ENCODE measurements around the gene PSG6.
"Not testable (repeated sequence)": the region's sequence is repeated elsewhere in the genome, so short reads cannot be mapped to it uniquely, and the experiment has no call there.

PSG6 gene

DNA sequence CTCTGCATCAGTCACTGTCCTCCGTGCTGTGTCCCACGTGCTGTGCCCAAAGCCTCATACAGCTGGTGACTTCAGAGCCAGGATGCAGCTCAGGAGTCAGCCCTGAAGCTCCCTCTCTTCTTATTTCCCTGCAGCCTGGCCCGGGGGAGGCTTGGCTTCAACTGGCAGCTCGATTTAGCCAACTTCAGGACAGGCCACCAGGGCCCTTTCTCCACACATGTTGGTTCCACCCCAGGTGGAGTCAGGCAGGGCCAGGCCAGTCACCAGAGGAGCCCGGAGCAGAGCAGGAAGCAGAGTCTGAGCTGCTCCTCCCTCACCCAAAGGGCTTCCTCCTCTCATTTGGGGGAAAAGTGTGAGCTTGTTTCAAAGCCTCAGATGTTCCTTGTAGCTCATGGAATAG, 11.5 kb downstream of the PSG6 start:
- DNase-seq: not testable (repeated sequence)

DNA sequence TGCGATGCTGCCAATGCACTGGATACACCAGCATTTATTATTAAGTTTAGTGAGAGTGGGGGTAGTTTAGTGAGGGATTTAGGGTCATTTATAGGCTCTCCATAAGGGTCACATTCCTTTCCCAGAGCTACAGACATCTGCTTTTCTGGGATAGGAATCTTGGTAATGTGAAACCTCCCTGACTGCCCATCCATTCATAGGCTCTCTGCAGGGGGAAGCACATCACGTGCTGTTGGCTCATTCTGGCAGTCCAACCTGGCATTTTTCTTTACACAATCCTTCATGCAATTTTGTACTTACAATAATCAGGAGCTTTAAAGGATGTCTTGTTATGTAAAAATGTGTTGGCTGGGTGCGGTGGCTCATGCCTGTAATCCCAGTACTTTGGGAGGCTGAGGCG, 17.1 kb downstream of the PSG6 start:
- not testable (repeated sequence) for DNase-seq

DNA sequence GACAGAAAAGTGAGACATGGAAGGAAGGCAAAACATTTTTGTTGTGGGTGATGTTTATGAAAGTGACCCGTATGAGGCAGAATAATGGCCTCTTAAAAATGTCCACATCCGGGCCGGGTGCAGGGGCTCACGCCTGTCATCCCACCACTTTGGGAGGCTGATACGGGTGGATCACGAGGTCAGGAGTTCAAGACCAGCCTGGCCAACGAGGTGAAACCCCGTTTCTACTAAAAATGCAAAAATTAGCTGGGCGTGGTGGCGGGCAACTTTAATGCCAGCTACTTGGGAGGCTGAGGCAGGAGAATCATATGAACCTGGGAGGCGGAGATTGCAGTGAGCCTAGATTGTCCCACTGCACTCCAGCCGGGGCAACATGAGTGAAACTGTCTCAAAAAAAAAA, 18.0 kb downstream of the PSG6 start:
- DNase-seq: not testable (repeated sequence)

DNA sequence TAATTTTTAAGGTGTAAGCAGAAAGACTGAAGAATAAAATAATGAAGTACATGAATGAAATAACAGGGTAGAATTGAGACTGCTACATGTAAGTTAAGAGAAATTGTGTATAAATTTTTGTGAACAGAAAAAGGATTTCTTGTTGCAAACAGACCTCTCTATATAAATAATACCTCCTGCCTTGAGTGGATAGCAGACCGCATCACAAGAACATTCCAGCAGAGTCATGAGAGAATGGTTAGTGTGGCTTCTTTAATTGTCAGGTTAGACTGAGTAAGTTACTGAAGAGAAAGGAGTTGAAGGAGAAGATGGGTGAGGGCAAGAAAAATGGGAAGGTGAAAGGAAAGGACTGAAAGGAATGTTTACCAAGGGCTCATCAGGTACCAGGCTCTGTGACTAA, 18.6 kb downstream of the PSG6 start:
- DNase-seq: not testable (repeated sequence)

DNA sequence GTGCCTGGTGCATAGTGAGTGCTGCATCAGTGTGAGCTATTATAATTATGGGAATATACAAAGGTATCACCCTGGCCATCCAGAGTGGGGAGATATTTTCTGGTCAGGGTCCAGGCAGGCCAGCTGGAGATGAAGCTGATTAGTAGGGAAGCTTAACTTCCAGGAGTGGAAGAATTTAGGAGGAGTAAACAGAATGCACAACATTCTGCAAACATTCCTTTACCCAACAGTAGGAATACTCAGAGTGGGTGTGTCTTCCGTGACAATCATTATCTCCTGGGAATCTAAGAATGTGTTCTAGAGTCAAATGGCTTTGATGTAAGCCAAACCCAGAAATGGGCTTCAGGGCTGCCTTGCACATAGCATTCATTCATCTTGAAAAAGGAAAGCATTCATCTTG, 19.0 kb downstream of the PSG6 start:
- DNase-seq: not testable (repeated sequence)

DNA sequence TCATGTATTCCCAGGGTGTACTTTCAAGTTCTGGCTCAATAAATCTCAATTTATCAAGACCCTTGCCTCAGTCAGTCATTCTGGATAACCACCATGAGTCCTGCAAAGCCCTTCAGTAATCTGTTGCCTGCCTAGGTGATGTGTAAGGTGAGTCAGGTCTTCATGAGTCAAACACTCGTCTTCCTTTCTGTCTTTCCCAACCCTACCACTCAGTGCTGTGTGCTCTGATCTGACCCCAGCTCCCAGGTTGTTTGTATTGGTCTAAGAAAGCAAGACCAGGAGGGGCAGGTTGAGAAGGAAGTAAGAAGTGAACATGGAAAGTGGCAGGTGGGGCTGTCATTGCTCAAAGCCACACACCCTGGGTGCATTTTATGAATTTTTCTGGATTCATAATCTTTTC, 20.0 kb downstream of the PSG6 start:
- DNase-seq: not testable (repeated sequence)

DNA sequence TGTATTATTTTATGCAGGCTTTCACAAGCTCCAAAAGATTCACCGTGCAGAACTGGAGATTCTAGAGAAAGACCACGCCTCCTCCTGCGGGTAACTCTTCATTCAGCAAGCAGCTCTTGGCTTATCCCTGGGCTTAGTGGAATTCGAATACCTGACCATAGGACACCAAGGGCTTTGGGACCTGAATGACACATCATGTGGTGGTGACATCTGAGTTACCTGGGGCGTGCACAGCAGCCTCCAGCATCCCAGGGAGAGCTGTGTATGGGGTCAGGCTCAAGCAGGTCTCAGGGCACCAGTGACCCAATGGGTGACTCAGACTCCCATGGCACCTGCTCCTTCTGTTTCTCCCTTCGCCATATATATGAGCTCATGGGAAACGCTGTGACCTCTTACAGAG, 27.2 kb downstream of the PSG6 start:
- DNase-seq: not testable (repeated sequence)

DNA sequence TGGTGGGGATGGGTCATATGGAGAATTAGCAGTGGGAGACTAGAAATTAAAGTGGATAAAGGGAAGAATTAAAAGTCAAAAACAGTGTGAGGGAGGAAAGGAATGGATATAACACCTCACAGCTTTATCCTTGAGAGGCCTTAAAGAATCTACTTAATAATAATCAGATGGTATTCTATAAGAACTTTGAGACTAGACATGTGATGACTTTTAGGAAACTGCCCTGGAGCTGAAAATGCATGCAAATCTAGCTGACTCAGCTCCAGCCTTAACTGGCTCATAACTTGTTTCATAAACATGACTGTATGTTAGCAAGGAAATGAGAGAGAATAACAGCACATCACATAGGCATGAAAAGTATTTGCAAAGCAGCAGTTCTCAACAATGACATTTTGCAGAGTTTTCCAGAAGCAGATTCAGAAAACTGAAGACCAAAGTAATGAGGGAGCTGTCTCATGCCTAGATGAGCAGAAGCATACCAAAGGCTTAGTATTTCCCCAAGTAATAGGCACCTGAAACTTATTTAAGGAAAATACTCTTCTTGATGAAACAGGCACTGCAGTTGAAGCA, 29.7 kb downstream of the PSG6 start:
- not testable (repeated sequence) for DNase-seq

DNA sequence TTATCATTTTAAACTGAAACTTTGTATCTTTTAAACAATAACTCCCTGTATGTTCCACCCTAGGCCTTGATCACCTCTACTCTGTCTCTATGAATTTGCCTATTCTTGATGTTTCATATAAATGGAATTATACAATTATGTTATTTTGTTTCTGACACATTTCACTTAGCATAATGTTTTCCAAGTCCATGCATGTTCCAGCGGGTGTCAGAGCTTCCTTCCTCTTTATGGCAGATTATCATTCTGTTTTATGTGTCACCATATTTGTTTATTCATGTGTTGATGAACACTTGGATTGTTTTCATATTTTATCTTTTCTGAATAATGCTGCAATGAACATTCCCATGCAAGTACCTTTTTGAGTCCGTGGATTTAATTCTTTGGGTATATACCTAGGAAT, 35.0 kb downstream of the PSG6 start:
- not testable (repeated sequence) for DNase-seq

DNA sequence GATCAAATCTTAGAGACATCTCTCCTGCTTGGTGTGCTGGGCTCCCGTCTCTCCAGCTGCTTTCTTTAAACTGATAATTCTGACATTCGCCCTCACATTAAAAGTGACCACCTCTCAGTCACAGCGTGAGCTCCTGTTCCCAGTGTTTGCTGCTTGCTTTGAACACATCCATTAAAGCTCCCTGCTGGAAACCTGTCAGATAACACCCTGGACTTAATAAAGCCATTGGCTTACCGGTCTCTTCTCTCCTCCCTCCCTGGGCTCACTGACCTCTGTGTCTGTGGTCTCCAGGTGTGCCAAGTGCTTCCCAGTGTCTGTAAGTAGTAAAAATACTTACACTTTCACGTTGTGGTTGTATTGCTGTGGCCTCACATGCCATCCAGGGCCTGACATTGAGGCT, 35.7 kb downstream of the PSG6 start:
- DNase-seq: not testable (repeated sequence)

DNA sequence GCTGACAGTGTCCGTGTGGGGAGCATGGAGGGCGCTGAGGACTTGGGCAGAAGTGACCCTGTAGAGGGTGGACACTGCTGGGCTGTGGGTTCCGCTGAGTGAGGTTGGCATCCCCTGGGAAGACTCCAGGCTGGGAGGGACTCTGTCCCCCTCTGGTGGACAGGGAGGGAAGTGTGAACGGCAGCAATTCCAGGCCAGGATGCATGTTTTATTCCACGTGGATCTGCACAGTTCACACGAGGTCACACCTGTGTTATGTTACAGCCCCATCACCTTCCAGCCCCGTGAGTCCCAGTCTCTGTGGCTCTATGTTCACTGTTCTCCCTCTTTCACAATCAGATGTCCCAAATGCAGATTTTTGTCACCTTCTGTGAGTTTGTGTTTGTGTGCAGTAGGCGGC, 36.4 kb downstream of the PSG6 start:
- not testable (repeated sequence) for DNase-seq

DNA sequence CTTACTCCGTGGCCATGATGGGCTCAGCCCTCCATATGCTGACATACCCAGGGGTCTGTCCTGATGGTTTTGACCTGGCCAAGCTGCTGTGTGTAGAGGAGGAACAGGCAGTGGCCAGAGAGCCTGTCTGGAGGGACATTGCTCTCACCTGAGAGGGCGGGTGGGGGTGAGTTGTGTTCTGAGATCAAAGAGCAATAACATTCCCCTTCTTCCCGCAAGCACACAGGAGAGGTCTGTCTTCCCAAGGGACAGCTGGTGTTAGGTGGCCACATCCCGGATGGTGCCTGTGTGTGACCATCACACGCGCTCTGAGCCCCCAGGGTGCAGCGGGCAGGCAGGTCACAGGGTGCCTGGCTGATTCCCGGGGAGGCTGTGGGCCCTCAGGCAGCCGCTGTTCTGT, 37.1 kb downstream of the PSG6 start:
- not testable (repeated sequence) for DNase-seq

DNA sequence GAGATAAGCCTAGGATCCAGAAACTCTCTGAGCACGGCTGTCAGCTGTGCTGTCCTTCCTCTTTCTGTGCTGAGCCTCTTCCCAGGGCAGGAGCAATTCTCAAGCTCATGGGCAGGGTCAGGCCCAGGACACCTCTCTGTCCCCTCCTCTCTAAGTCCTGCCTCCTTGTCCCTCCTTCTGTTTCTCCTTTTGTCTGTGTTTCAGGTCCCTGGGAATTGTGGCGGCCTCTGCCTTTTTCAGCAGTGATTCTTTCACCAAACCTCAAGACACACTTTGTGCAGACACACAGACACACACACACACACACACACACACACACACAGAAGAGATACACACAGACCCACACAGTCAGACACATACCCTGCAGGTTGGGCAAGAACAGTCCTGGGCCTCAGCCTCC, 38.1 kb downstream of the PSG6 start, which contains the start of gene PSG1:
Gene PSG1, minus strand, starts transcription at position 101 of the 400 bp plus-strand sequence. CDS start 132 bp downstream, outside the sequence.
- DNase-seq: no peak

DNA sequence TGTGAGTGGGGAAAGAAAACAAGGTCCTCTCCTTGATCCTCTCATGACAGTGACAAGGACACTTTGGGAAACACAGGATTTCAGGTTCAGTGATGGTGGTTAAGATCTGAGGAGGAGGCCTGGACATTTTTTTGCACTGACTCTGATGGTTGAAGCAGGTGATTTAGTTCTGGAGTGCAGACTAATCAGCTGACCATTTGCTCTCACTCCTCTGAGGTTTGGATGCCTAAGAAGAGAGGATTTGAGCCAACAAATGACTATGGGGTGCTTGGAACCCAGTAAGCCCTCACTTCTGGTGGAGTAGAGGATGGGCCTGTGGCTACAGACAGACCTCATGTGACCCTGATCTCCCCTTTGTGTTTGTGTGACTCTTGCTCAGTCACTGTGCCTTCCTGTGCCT, 41.1 kb downstream of the PSG6 start:
- DNase-seq: not testable (repeated sequence)

DNA sequence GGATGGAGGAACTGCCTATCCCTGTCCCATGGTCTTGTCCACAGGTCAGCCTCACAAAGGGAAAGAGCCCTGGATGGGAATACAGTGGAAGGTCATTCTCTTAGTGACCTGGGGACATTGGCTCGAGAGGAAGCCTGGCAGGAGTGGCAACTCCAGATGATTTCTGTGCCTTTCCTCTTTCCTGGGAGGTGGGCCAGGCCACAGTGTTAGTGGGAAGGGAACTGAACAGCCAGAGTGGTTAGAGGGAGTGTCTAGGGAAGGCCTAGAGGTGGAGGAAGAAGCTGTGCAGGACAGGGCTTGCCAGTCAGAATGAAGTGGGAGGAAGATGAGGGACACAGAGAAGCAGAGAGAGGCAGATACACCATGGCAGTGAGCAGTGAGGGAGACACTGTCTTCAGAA, 41.8 kb downstream of the PSG6 start:
- DNase-seq: not testable (repeated sequence)

DNA sequence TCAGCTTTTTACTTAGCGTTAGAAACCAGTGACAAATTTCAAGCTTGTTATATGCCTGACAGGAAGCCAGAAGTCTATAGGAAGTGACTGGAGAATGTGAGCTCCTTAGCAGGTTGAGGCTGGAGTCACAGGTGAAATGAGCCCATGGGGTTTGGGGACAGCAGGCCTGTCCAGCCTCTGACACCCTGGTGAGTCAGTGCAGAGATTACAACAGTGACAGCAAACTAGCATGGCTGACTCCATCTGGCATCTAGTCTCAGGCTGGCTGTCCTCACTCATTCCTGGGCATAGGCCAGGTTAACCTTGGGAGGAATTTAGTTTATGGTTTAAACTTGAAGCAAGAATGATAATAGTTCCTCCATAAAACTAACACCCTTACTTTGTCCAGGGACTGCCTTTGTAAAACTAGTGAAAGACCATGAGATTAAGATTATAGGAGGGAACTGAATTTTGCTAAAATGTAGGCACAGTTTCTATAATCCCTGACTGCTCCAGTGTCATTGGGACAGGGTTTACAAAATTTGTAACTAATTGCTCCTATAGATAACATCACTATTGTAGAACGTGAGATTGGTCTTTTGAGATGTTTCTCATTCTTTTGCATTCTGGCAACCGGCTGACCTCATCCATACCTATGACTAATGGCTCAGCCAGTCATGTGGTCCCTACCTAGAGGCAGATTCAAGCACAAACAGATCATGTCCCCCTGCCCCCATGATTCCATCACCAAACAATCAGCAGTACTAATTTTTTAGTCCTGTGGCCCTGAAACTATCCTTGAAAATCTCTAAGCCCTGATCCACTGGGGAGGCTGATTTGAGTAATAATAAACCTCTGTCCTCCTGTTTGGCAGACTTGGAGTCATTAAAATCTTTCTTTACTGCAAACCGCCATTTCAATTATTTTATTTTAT, 42.5 kb downstream of the PSG6 start:
- not testable (repeated sequence) for DNase-seq

DNA sequence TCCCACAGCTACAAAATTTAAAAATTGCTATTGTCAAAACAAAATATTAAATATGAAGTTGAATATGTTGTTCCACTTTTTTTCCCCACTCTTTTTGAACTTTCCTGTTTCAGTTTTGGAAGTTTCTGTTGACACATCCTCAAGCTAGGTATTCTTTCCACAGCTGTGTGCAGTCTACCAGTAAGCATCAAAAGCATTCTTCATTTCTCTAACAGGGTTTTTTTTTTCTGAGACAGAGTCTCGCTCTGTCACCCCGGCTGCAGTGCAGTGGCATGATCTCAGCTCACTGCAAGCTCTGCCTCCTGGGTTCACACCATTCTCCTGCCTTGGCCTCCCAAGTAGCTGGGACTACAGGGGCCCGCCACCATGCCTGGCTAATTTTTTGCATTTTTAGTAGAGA, 43.6 kb downstream of the PSG6 start:
- not testable (repeated sequence) for DNase-seq

DNA sequence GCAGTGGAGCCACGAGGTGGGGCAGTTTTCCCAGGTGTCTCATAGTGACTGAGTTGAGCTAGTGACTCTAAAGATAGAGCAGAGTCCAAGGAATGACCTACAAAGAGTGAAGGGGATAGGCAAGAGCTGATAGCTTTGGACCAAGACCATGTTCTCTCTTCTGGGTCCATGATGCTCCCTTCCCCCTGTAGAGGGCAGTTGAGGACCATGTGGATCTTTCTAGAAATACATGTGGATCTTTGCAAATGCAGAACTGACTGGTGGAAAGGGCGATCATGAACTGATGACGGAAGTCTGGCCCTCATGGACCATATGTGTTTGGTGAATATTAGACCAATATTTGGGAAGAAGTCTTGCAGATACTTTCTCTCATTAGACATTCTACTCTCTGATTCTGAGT, 45.1 kb downstream of the PSG6 start:
- DNase-seq: no peak

DNA sequence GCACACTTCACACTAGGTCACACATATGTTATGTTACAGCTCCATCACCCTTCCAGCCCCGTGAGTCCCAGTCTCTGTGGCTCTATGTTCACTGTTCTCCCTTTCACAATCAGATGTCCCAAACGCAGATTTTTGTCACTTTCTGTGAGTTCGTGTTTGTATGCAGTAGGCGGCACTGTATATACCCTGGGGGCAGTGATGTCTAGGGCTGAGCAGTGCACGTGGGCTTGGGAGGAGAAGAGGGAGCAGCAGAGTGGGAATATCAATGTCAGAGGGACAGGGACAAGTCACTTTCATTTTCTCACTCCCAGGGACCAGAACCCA, 60.2 kb downstream of the PSG6 start:
- no peak for DNase-seq

DNA sequence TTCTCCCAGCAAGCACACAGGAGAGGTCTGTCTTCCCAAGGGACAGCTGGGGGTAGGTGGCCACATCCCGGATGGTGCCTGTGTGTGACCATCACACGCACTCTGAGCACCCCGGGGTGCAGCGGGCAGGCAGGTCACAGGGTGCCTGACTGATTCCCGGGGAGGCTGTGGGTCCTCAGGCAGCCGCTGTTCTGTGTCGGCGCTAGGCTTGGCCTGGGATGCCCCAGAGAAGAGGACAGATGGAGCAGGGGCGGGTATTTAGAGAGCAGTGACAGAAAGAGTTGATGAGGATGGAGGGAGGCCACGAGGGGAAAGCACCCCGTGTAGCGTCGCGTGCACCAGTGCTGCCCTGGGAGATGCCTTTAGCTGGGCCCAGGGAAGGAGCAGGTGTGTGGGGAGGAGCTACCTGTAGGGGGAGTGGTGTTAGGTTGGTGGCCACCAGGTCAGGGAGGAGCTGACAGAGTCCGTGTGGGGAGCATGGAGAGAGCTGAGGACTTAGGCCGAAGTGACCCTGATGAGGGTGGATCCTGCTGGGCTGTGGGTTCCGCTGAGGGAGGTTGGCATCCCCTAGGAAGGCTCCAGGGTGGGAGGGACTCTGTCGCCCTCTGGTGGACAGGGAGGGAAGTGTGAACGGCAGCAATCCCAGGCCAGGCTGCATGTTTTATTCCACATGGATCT, 60.7 kb downstream of the PSG6 start:
- not testable (repeated sequence) for DNase-seq

DNA sequence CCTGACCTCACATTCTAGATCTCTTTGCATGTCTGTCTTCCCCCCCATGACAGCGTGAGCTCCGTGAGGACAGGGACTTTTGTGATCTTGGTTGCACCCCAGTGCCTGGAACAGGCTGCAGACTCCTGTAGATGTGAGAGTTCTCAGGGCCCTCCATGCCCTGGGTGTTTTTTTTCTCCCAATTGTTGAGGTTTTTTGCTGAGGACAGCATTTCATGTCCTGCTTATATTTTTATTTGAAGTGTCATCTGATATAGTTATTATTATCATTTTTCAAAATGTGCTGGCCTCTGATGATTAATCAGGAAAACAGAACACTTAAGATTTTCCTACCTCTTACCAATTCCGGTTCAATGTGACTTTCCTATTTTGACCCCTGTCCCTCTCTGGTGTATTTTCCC, 62.9 kb downstream of the PSG6 start:
- not testable (repeated sequence) for DNase-seq

DNA sequence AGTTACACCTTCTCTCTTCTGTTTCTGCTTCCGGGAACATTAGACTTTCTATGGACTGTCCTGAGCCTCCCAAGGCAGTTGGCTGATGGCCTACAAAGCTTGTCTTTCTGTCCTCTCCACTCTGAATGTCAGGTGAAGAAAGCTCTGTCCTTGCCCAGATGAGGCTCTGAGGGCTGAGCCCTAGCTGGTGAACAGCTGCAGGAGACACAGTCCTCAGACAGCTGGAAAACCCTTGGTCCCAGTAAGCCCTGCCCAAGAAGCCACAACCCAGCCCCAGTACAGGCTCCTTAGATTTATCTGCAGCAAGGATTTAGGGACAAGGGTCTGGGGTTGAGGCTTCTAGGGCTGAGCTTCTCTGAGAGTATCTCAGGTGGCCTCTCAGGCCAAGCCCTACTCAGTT, 64.5 kb downstream of the PSG6 start:
- DNase-seq: not testable (repeated sequence)

DNA sequence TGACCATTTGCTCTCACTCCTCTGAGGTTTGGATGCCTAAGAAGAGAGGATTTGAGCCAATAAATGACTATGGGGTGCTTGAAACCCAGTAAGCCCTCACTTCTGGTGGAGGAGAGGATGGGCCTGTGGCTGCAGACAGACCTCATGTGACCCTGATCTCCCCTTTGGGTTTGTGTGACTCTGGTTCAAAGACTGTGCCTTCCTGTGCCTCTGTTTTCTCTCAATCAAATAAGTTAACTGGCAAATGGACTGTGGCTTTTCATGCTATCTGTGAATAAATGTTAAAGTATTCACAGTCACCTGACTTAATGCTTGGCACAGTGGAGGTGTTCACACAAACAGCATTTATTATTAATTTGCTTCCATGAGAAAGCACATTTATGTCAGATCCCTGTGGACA, 64.9 kb downstream of the PSG6 start:
- DNase-seq: not testable (repeated sequence)

Measured in NCI-H524 treated with DMSO at 0.1 percent for 48 hours (cell line).